ENCODE measurements around the gene RELL1.

- no peak for TF ChIP-seq POLR2AphosphoS5 (IDR thresholded peaks at IDR 0.05)
- TF ChIP-seq, protein P1, sequence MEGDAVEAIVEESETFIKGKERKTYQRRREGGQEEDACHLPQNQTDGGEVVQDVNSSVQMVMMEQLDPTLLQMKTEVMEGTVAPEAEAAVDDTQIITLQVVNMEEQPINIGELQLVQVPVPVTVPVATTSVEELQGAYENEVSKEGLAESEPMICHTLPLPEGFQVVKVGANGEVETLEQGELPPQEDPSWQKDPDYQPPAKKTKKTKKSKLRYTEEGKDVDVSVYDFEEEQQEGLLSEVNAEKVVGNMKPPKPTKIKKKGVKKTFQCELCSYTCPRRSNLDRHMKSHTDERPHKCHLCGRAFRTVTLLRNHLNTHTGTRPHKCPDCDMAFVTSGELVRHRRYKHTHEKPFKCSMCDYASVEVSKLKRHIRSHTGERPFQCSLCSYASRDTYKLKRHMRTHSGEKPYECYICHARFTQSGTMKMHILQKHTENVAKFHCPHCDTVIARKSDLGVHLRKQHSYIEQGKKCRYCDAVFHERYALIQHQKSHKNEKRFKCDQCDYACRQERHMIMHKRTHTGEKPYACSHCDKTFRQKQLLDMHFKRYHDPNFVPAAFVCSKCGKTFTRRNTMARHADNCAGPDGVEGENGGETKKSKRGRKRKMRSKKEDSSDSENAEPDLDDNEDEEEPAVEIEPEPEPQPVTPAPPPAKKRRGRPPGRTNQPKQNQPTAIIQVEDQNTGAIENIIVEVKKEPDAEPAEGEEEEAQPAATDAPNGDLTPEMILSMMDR (IDR thresholded peaks at IDR 0.05) = no peak
- TF ChIP-seq POLR2A (IDR thresholded peaks at IDR 0.05) = no peak
- no peak for TF ChIP-seq EP300 (IDR thresholded peaks at IDR 0.05)
Observed at GRCh38 chr4:37735578-37735977, 49.4 kb upstream of the RELL1 start.

Measured in stomach (tissue), 4 donors.